ENCODE data around the gene MPP4. TPM values are rescaled to one million over a fixed set of nuclear protein-coding genes. Genes with fewer than 3 reads are reported as not detected.

Gene MPP4, protein sequence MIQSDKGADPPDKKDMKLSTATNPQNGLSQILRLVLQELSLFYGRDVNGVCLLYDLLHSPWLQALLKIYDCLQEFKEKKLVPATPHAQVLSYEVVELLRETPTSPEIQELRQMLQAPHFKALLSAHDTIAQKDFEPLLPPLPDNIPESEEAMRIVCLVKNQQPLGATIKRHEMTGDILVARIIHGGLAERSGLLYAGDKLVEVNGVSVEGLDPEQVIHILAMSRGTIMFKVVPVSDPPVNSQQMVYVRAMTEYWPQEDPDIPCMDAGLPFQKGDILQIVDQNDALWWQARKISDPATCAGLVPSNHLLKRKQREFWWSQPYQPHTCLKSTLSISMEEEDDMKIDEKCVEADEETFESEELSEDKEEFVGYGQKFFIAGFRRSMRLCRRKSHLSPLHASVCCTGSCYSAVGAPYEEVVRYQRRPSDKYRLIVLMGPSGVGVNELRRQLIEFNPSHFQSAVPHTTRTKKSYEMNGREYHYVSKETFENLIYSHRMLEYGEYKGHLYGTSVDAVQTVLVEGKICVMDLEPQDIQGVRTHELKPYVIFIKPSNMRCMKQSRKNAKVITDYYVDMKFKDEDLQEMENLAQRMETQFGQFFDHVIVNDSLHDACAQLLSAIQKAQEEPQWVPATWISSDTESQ
- 26.4 and 31.2 TPM in 2 replicates for total RNA-seq (2014; rRNA removed; shearing (Covaris generic))
- 18.7 and 19.3 TPM in 2 replicates for polyA plus RNA-seq (2015; cell fraction: cytosol; rRNA removed)
- 32.7 and 41.7 TPM in 2 replicates for polyA plus RNA-seq (2015; cell fraction: nucleus; rRNA removed)

DNA sequence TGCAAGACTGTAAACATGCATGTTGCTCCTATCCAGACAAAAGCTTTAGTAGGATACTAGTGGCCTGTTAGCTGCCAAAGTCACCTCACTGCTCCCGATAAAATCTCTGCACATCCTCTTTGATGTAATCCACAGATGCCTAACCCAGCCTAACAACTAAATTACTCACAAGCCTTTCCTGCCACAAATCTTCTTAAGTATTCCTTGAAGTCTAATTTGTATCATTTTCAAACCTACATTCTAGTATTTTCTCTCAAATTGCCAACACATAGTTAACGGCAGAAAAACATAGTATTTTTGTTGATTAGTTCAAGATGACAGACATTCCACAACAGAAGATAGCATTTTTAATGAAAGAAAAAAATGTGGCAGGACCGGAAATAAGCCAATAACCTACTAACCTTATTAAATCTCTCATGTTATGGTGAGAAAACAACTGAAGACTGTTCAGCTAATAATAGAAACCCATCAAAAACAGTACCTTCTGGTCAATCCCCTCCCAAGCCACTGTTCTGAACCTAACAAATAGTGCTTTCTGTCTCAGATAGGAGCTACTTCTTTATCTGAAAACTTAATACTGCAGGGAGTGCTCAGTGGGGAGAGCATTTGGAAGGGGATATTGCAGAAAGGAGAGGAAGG lies at the start of gene MPP4:
TSS of gene MPP4 (minus strand) at position 57 of the 639 bp plus-strand sequence. CDS start 4,690 bp downstream, outside the sequence.
- DNase-seq (ENCODE audit: low read depth) = peak; percentile 70

DNA sequence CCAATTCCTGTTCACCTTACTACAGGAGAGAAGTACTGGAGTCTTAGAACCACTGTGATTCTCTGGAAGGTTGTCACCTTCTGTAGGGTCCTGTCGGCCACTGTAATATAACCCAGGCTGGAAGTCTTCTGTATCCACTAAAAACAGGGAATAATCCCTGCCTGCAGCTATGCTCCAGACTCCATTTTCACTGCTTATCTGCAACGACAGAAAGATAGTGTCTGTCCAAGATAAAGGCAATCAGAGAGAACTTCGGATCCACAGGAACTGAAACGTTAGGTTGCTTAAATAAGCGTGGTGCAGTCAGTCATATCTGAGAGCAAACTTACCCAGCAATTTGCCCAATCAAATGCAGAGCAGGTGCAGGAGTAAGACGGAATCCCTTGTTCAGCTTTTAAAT lies 48.1 kb upstream of the MPP4 start:
- no peak for DNase-seq (ENCODE audit: low read depth)

DNA sequence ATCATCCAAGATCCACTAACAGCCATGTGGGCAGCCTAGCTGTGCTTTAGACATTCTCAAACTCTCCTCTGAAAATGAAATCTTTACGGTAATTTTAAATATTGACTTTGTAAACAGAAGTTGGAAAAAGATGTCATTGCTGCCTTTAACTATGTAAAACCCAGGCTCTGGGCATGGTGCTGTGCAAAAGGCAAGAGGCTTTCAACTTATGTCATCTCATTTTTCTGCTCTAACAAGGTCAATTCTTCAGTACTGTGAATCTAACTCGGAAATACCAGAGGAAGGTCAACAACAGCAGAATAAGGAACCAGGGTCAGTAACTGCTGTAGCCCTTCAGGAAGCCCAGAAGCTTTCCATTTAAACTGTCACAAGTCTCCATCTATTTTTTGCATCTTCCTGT lies 37.0 kb upstream of the MPP4 start:
- no peak for DNase-seq (ENCODE audit: low read depth)

DNA sequence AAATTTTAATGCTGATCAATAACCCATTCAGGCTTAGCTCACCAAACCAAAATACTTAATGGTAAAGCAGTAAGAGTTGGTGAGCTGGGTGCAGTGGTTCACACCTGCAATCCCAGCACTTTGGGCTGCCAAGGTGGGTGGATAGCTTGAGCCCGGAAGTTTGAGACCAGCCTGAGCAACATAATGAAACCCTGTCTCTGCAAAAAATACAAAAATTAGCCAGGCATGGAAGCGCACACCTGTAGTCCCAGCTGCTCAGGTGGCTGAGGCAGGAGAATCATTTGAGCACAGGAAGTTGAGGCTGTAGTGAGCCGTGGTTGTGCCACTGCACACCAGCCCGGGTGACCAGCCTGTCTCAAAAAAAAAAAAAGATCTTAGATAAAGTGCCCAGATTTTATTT lies 35.7 kb upstream of the MPP4 start:
- no peak for DNase-seq (ENCODE audit: low read depth)

DNA sequence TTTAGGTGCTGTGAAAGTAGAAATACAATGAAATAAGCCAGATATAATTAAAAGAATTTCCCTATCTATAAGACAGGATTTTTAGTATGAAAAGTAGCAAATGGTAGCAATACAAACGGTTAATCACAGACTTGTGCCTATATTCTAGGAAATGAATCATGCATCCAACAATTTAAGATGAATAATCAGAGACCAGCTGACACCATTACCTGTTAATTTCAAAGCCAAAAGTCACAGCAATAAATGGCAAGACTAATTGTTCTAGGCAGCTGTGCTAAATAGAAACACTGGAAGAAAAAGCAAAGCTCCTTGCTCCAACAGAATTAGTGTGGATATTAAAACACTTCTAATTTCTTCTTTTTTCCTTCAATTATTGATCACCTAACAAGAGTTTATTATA lies 35.1 kb upstream of the MPP4 start:
- DNase-seq (ENCODE audit: low read depth) = peak; percentile 37

DNA sequence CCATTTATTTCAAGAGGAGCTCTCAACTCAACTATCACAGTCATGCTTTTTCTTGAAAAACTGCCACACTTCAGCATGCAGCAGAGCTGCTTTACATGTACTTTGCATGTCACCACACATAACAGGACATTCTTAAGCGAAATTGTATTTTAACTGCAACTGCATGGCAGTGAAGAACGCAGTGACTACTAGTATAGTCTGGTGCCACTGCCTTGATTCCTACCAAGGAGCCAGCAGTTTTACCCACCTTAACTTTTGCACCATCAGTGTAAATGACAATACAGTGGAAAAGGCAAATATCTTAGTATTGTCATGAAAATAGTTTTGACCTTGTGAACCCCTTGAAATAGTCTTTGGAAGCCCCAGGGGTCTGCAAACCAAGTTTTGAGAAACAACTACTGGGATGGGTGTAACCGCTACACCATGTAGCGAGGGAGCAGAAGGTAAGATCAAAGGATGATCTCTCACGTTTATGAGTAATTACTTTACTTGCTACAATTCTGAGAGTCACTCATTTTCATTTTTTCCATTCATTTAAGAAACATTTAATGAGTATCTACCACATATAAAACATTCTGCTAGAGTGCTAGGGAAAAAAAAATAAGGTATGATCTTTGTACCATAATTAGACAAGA lies 32.3 kb upstream of the MPP4 start:
- DNase-seq (ENCODE audit: low read depth) = no peak

DNA sequence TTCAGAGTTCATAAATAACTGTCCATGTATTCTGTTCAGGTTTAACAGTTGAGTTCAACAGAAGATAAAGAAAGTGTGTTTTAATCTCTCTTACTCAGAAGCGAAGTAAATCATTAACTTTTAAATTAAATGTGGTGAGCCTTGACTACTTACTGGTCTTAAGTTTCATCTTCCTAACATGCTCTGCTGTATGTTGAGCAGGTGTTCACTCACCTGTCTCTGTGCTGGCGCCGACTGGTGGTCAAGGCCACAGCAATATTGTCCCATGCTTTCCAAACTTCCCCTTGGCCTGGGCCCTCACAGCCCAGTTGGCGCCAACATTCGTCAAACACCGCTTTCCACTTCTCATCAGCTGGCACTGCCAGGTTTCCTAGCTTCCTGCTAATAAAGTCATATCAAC lies 17.0 kb upstream of the MPP4 start:
- no peak for DNase-seq (ENCODE audit: low read depth)

DNA sequence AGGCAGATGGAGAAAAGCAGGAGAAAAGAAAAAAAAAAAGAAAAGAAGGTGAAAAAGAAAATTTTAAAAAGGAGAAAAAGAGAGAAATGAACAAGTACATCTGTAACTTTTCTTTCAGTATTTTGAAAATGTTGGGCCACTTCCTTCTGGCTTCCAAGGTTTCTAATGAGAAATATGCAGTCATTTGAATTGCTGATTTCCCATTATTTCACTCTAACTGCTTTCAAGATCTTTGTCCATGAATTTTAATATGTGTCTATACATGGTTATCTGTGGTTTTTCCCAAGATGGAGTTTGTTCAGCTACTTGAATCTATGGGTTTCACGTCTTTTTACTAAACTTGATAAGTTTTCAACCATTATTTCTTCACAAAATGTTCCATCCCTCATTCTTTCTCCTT lies 14.3 kb upstream of the MPP4 start:
- no peak for DNase-seq (ENCODE audit: low read depth)

DNA sequence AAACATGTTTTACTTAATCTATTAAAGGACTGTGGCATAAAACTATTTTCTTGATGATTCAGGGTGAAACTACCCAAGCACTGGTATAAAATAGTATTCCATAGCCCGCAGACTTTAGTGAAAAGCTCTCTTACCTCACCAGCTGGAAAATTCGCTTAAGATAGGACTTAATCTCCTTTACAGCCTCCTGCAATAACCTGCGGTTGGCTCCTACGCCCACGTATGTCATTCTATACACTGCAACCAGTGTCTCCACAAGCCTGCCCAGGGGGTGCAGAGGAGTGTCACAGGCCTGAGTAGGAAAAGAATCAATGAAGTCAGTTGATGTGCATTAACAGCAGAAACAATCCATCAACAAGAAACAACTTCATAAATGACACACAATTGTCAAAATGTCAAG lies 11.3 kb upstream of the MPP4 start:
- no peak for DNase-seq (ENCODE audit: low read depth)

DNA sequence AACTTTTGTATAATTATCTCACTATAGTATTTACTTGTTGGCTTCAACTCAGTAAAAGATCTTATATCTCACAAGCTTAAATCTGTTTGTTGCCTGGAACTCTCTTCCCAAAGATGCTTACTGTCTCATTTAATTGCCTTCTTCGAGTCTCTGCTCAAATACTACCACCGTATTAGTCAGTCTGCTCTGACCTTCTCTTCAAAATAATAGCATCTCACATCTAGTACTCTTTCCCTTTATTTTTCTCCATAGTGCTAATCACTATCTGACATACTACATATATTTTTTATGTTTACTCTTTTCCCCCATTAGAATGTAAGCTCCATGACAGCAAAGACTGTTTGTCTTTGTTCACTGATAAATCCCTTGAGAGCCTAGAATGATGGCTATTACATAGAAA lies 10.6 kb upstream of the MPP4 start:
- DNase-seq (ENCODE audit: low read depth) = no peak

DNA sequence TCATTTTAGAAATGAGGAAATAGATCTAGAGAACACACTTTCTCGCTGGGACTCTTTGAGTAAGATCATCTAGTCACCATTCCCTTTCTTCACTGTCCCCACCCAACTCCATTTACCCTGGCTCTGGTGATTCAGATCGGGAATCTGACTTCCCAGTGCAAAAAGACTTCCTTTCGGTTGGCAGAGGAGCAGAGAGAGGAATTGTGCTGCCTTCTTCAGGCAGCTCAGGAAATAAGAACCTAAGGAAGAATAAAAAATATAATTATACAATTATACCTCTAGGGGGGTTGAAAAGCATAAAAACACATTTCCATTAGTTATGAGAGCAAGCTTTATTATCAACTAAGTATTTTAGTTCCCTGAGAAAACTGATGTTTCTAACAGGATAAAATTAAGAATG lies 9.3 kb upstream of the MPP4 start:
- DNase-seq (ENCODE audit: low read depth) = peak; percentile 76

DNA sequence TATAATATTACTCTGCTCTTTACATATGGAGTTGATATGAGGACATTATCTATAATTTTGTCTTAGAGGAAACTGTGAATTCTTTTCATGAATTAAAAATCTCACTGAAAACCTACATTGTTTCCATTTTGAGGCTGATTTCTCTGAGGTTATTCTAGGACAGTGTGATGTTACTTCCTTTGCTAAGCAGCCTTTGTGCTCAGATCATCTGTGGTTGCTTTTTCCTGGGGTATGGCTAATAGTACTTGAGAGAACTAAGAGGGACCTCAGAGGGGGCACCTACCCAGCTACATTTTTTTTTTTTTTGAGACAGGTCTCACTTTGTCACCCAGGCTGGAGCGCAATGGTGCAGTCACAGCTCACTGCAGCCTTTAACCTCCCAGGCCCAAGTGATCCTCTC lies 8.7 kb upstream of the MPP4 start:
- DNase-seq (ENCODE audit: low read depth) = no peak

DNA sequence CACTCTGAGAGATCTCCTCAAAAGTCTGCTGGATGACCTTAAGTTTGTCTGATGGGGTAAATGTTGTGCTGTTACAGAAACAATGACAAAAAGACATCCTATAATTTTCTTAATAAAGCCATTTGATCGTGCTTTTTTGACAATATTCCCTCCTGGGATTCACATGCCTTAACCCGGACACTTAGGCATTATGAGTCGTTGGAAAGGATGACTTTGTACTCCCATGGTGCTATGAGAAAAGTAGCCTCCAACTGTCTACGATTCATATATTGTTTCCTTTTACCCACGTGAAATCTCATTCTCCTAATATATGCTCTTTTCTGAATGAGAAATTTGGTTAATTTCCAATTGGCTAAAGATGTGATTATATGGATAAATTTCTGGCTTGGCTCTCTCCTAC lies 6.1 kb upstream of the MPP4 start:
- peak; percentile 46 for DNase-seq (ENCODE audit: low read depth)

DNA sequence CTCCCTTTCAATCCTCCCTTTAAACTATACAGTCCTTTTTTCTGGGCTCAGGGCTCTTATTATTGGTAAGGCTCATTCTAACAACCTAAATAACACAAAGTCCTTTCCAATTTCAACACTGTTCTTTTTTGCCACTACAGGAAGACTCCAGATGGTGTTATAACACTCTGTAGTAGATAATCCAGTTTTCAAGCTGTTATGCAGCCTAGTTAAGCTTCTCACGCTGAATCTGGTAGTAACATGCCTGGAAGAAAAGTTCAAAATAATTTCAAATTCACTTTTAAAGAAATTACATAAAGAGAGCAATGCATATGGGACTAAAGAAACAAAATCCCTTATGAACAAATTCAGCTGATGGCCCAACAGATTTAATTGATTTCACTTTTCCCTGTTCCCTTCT lies 3.2 kb upstream of the MPP4 start:
- no peak for DNase-seq (ENCODE audit: low read depth)

DNA sequence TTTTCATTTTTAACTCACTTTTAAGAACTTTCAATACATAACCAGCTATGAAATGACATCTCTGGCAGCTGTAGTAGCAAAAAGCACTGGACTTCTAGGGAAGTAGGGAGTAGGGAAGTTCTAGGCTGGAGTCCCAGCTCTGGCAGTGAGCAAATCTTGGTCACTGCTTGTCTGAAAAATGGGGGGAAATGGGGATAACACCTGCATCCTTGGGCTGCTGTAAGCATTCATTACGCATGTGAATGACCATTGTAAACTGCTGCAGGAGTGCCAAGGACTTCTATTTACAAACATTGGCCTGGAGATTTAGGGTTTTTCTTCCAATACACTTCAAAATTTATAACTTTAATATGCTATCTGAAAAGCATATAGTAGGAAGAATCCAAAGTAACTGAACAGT lies 972 bp upstream of the MPP4 start:
- DNase-seq (ENCODE audit: low read depth) = no peak

DNA sequence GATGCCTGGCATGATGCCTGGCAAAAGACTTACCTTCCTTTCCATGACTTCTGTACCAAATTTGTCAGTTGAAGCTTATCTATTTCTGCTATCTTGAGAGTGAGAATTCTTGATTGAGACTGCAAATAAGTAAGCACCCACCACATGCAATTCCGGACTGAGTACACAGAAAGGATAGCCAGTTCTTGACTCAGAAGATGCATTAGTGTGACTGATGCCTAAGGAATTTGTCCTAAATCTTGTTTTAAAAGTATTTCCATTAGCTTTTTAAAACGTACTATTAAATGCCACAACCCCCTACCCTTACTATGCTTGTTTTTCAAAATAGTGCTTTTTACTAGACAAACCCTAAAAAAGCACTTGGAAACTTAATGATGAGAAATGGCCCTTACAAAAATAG lies 545 bp downstream of the MPP4 start:
- peak; percentile 74 for DNase-seq (ENCODE audit: low read depth)

DNA sequence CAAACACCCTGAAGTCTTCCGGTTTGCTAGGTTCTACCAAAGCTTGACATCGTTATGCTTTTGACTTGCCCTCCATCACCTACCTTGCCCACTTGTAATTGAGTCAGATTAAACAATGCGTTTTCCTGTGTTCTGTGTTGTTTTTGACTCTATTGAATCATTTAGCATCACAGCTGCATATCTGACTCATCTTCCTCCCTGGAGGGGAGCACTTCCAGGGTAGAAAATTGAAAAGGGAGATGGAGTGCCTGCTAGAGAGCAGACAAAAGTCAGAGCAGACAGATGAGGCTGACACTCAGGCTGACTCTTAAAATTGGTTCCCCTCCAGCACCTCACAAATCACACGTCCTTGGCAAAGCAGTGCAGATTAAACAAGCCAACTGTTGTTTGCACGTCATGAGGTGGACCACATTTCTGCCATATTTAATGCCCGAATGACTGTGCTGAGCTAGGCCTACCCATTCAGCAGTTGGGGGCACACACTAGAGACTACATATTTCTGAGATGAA lies 2.2 kb downstream of the MPP4 start:
- peak; percentile 96 for DNase-seq (ENCODE audit: low read depth)

DNA sequence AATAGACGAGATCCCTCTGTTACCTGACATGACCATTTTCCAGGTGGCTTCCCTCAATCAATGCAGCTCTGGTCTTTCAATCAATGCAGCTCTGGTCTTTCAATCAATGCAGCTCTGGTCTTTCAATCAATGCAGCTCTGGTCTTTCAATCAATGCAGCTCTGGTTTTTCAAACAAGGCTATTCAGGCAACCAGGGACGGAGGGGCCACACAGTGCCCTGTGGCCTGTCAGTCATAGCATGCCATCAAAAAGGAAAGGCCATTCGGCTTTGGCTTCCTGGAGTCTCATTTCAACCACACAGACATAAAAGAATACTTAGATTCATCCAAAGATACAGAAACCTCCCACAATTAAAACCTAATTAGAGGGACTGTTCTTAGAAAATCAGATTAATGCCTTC lies 13.3 kb downstream of the MPP4 start:
- no peak for DNase-seq (ENCODE audit: low read depth)

DNA sequence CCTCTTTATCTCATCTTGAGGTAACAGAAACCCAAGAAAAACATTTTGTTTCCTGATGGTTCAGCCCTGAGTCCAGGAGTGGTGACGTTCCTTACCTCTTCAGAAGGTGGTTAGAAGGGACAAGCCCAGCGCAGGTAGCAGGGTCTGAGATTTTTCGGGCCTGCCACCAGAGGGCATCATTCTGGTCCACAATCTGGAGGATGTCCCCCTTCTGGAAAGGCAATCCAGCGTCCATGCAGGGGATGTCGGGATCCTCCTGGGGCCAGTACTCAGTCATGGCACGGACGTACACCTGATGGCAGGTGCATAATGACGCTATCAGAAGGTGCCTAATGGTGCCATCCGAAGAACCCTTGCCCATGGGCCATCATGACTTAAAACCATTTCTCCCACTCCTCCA lies 17.7 kb downstream of the MPP4 start:
- no peak for DNase-seq (ENCODE audit: low read depth)

DNA sequence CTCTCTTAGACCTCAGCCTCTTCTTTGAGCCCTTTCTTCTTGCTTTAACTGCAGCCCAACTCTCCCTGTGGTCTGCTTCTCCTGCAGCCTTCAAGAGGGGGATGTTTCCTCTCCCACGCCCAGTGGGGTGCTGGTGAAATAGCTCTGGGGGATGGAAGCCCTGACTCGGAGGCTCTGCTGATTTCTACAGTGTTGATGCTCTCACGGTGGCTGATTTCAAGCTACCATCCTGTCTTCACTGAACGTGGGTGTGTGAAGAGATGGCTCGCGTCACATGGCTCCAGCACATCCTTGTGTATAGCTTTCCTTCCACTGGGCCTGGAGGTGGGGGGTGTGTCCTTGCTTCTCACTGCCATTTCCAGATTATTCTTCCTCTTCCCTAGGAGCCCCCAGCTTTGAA lies 20.0 kb downstream of the MPP4 start:
- no peak for DNase-seq (ENCODE audit: low read depth)

DNA sequence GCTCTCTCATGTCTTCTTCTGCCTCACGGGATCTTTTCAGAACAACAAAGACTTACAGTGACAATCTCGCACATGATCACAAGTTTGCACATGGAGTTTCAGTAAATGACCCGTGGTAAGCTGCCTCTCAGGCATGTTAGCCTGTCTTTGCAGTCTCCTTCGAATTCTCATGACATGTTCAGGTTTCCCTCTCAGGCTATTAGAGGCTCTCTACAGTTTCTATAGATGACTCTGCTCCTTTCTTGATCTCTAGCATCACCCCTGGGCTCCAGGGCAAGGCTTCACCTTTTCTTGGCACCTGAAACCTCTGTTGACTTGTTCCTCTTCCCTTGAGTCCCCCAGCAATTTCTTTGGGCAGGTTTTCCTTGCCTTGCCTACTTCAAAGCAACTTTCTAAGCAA lies 23.0 kb downstream of the MPP4 start:
- no peak for DNase-seq (ENCODE audit: low read depth)

DNA sequence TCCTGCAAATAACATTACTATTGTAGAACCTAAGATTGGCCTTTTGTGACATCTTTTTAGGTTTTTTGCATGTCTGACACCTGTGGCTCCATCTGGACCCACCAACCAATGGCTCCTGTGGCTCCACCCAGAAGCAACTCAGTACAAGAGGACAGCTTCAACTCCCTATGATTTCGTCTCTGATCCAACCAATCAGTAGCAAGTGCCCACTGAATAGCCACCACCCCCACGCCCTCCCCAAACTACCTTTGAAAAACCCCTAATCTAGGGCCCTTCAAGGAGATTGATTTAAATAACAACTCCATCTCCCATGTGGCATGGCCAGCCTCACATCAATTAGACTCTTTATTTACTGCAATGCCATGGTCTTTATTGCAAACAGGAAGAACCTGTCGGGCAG lies 23.6 kb downstream of the MPP4 start:
- no peak for DNase-seq (ENCODE audit: low read depth)
